Stimulated activated CD4-positive, alpha-beta T cell treated with anti-CD3 and anti-CD28 coated beads, Interleukin-1b, Interleukin-23, amount 100 ng/mL, for 4 hours (primary cell): ENCODE results near the gene IL17RE.
"Not testable (repeated sequence)": the region's sequence is repeated elsewhere in the genome, so short reads cannot be mapped to it uniquely, and the experiment has no call there.

ENCODE experiments used
- DNase-seq, 2 donors: peaks; one replicate each; pipeline ENCODE4 v3.0.0-alpha.2; 2020; ENCODE audit warnings: low read depth in 2 of 2

The IL17RE gene

DNA sequence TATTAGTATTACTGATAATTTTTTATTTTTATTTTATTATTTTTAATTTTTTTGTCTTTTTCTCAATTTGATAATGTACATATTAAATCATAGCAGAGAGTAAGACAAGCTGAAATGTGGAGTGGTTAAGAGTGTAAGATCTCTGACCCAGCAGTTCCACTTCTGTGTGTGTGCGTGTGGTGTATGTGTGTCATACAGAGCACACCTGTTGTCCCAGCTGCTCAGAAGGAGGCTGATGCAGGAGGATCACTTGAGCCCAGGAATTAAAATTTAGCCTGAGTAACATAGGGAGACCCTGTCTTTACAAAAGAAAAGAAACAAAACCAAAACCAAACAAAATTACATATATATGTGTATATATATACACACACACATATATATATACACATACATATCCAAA is 21.2 kb upstream of the IL17RE start:
- DNase-seq: no peak

GRCh38 chr3:9883706-9884554 is 18.7 kb upstream of the IL17RE start:
- no peak for DNase-seq

GRCh38 chr3:9884555-9885165 is 18.0 kb upstream of the IL17RE start:
- no peak for DNase-seq

DNA sequence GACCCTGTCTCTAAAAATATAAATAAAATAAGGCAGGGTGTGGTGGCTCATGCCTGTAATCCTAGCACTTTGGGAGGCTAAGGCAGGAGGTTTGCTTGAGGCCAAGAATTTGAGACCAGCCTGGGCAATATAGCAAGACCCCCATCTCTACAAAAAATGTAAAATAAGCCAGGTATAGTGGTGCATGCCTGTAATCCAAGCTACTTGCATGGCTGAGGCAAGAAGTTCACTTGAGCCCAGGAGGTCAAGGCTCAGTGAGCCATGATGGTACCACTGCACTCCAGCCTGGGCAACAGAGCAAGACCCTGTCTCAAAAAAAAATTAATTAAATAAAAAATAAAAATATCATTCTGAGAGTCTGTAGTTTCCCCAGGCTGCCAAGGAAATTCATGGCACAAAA is 16.3 kb upstream of the IL17RE start:
- DNase-seq: no peak

DNA sequence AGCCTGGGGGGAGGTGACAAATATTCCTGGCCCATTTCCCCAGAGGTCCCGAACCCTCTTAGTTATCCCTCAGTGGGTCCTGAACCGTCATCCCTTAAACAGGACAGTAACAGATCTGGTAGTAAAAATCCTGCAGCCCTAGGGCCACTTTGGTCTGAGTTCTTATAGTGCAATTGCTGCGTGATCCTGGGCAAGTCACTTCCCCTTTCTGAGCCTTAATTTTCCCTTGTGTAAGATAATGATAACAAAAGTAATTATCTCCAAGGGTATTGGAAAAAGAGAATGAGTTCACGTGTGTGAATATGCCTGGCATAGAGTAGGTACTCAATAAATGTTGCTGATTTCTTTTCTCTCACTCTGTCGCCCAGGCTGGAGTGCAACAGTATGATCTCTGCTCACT is 15.2 kb upstream of the IL17RE start:
- DNase-seq: no peak

- DNase-seq: no peak
These were observed 14.1 kb upstream of the IL17RE start for GRCh38 chr3:9888540-9888939.

DNA sequence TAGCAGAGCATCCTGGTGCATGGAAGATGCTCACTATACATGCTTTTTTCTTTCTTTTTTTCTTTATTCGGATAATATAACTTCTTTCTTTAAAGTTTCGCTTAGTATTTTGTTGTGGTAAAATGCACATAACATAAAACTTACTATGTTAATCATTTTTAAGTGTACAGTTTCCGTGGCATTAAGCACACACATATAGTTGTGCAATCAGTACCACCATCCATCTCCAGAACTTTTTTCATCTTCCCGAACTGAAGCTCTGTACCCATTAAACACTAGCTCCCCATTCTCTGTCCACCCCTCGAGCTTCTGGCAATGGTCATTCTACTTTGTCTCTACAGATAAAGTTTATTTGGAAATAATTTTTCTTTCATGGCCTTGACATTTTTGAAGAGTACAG is 13.2 kb upstream of the IL17RE start:
- DNase-seq: no peak

DNA sequence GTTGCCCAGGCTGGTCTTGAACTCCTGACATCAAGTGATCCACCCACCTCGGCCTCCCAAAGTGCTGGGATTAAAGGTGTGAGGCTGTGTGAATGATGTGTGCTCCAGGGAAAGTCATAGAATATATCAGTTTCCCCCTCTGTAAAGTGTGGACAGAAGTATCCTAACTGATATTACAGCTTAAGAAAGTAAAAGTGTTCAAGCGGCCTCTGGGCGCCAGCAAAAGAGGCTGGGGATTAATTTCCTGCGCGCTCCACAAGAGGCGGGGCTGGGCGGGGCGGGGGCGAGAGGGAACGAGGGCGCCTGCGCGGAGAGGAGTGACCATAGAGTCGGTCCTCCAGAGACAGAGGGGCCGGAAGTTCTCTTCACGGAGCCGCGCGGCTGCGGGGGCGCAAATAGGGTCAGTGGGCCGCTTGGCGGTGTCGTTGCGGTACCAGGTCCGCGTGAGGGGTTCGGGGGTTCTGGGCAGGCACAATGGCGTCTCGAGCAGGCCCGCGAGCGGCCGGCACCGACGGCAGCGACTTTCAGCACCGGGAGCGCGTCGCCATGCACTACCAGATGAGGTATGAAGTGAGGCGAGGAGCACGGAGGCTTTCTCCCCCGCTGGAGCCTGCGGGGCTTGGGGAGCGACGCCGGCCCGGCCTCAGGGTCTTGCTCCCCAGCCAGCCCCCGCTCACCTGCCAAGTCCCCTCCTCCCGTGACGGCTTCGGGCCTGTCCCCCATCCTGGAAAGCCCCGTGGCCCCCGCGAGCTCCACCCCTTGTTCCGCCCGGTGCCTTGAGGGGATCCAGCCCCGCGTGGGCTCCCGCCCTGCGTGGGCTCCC is 12.2 kb upstream of the IL17RE start, which contains the start of gene JAGN1:
TSS of gene JAGN1 (plus strand) at position 362 of the 823 bp plus-strand sequence. CDS start at position 475, 113 bp downstream.
- DNase-seq: peak; percentile 90 to 92

DNA sequence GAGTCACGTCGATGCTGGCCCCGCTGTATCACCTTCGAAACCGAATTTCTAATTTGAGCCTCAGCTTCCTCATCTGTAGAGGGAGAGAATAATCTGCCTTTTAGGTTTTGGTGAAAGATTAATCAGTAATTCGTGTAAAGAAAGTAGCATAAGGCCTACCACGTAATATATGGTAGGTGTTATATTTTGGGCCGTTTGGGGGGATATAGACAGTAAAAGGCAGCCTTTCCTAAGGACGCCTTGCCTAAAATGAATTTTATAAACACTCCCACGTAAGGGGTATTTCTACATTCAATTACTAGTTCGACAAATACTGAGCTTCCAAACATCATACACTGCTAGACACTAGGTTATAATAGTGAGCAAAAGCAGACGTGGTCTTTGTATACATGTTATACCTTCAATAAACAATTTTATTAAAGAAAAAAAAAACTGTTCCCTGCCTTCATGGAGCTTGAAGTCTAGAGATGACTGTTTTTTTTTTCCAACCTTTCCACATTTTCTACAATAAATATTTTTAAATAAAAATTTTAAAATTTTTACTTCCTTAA is 11.5 kb upstream of the IL17RE start:
- no peak for DNase-seq

DNA sequence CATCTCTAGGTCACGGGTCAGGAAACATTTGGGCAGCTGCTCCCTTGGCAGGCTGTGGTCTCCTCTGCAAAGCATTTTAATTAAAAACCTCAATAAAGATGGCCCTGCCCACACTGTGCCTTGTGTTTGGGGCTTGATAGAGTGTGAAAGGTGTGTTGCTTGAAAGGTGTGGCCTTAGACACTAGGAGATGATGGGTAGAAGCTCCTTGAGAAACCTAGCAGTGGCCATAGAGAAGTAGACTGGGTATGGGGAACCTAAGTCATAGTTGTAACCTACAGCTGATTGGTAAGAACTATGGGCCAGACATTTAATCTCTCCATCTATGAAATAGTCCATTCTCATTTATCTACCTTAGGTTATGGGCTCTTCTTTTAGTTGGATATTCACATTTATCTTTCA is 8.9 kb upstream of the IL17RE start:
- no peak for DNase-seq

- not testable (repeated sequence) for DNase-seq
These were observed 6.9 kb upstream of the IL17RE start for GRCh38 chr3:9895715-9896114.

DNA sequence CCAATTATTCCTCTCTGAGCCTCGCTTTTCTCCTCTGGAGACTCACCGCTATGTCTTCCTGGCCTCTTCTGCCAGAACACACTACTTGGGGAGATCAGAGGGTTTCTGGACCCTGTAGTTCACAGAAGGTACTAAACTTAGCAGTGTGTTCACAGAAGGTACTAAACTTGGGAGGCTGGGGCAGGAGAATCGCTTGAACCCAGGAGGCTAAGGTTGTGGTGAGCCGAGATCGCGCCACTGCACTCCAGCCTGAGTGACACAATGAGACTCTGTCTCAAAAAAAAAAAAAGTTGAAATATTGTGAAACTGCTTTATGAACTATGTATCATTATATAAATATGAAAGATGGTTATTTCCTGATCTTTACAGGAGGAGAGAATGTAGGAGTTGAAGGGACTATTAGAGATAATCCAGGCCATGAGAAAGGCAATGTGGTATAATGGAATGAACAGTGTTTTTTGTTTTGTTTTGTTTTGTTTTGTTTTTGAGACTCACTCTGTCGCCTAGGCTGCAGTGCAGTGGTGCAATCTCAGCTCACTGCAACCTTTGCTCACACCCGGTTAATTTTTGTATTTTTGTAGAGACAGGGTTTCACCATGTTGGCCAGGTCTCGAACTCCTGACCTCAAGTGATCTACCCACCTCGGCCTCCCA is 5.8 kb upstream of the IL17RE start:
- not testable (repeated sequence) for DNase-seq

- DNase-seq: no peak
These were observed 5.0 kb upstream of the IL17RE start for GRCh38 chr3:9897408-9898372.

DNA sequence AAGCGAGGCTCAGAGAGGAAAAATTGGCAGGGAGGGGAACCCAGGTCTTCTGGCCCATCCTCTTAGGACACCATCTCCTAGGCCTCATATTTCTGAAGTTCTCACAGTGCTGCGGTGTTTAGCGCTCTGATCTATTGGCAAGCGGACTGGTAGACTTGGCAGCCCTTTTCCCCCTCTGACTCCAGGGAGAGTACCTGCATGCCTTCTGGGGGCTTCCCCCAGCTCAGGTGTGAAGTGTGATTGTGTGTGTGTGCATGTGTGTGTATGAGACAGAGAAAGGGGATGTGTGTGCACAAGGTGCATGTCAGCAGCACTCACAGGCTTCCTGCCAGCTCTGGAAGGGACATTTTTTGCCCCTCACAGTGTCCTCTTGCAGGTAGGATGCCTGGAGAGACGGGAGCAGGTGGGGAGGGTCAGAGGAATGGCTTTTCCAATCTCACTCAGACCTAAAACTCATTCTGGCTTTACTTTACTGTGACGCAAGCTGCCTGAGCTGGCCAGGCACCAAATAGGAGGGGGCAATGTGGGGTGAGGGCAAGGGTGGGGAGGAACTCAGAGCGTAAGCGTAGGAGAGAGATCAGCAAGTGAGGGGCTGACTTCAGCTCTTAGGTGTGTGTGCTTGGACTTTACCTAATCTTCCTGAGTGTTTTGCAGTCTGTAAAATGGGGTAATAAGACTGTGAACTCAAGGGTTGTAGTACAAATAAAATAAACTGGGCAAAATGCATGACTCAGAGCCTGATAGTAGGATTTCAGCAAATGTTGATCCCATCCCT is 4.0 kb upstream of the IL17RE start:
- DNase-seq: no peak

DNA sequence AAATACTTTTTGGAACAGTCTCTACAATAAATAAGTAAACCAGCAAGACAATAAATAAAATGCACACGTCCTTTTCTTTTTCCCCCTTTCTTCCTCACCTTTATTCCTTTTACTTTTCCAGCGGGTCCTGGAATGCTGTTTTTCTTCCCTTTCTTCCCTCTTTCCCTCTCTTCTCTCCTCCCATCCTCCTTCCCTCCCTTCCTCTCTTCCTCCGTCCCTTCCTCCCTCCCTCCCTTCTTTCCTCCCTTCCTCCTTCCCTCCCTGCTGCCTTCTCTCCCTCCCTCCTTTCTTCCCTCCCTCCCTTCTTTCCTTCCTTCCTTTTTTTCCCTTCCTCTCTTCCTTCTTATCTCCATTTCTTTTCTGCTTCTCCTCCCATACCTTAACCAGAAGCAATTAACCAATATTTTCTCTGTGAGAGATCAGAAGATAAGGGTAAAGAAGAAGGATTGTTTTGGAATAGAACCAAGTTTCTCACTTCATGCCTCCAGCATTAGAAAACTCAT is 3.3 kb upstream of the IL17RE start:
- no peak for DNase-seq

DNA sequence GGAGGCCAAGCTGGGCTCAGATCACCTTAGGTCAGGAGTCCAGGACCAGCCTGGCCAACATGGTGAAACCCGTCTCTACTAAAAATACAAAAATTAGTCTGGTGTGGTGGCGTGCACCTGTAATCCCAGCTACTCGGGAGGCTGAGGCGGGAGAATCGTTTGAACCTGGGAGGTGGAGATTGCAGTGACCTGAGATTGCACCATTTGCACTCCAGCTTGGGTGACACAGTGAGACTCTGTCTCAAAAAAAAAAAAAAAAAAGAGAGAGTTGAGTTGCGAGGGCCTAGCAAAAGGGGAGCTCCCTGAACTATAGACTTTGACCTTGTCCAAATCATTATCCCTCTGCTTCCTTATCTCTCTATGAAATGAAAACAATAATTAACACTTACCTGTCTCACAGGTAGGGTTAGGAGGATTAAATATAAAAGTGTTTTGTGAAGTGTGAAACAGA is 1.7 kb upstream of the IL17RE start:
- DNase-seq: not testable (repeated sequence)

- no peak for DNase-seq
These were observed 681 bp upstream of the IL17RE start for GRCh38 chr3:9901967-9902366.

DNA sequence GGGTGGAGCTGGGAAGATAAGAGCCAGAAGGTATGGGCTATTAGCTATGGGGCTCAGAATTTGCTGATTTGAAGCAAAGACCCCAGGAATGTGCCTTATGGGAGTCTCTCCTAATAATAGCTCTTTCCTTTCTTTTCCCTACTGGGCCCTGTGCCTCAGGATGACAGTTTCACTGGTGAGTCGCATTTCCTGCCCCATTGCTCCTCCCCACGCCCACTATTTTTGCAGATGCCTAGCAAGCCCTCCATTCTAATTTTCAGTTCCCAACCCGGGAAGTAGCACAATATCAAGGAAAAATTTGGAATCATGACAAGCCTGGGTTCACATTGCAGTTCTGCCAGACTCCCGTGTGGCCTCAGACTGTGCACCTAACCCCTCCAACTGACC is 583 bp downstream of the IL17RE start:
- no peak for DNase-seq

DNA sequence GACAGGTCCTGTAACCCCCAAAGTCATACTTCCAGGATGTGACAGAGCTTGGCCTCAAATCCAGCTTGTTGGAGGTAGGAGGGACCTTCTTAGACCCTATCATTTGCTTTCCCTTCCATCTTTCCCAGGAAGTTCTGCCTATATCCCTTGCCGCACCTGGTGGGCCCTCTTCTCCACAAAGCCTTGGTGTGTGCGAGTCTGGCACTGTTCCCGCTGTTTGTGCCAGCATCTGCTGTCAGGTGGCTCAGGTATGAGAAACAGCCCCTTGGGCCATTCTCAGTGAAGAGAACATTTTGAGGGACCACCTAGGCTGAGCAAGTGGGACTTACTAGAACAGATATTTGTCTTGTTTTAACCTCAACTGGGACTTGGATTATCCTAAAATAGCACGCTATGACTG is 1.3 kb downstream of the IL17RE start:
- no peak for DNase-seq
